T-helper 1 cell treated with Interleukin-12 subunit alpha and Interleukin-12 subunit beta and Interleukin-4 antibody, amounts not matched to agents 30 μg/mL and 1 μg/mL, for 36 hours (primary cell): ENCODE measurements around the gene SPATA18.
"Not testable (repeated sequence)": the region's sequence is repeated elsewhere in the genome, so short reads cannot be mapped to it uniquely, and the experiment has no call there.

Experiments
- H3K27ac Mint-ChIP-seq: one replicate; pipeline ENCODE4 v1.8.0; 2021; ENCODE audit warnings: mild to moderate bottlenecking, mixed read lengths
- H3K27me3 Mint-ChIP-seq: one replicate; pipeline ENCODE4 v1.8.0; 2021; ENCODE audit warnings: low read depth, mixed read lengths
- H3K36me3 Mint-ChIP-seq: one replicate; pipeline ENCODE4 v1.8.0; 2021; ENCODE audit warnings: low read depth, mixed read lengths
- H3K4me1 Mint-ChIP-seq: one replicate; pipeline ENCODE4 v1.8.0; 2021; ENCODE audit warnings: low read depth, mixed read lengths
- H3K4me3 Mint-ChIP-seq: one replicate; pipeline ENCODE4 v1.8.0; 2021; ENCODE audit warnings: mild to moderate bottlenecking, moderate library complexity, mixed read lengths
- H3K9me3 Mint-ChIP-seq: one replicate; pipeline ENCODE4 v1.8.0; 2021; ENCODE audit warnings: mixed read lengths

The SPATA18 gene

GRCh38 chr4:52076731-52077130 is 25.6 kb downstream of the SPATA18 start:
- Mint-ChIP-seq H3K36me3 (no peaks in the 10 kb centered on the region), H3K9me3 (no peaks in the 10 kb centered on the region), H3K4me3 (no peak overlapping the region), H3K27ac (no peak overlapping the region), H3K27me3 (peaks cover 29% of the 10 kb centered on the region), H3K4me1 (no peaks in the 10 kb centered on the region)

- H3K4me3 Mint-ChIP-seq = no peak overlapping the region
- H3K27me3 Mint-ChIP-seq = peaks cover 29% of the 10 kb centered on the region
- no peaks in the 10 kb centered on the region for H3K4me1 Mint-ChIP-seq
- no peak overlapping the region for H3K27ac Mint-ChIP-seq
- H3K9me3 Mint-ChIP-seq = no peaks in the 10 kb centered on the region
- no peaks in the 10 kb centered on the region for H3K36me3 Mint-ChIP-seq
Observed at GRCh38 chr4:52079659-52080058, 28.6 kb downstream of the SPATA18 start.

- H3K36me3 Mint-ChIP-seq = no peaks in the 10 kb centered on the region
Observed at GRCh38 chr4:52081216-52081615, 30.1 kb downstream of the SPATA18 start.

GRCh38 chr4:52086425-52086824 is 35.3 kb downstream of the SPATA18 start:
- H3K4me1 Mint-ChIP-seq, H3K27ac Mint-ChIP-seq, H3K4me3 Mint-ChIP-seq, H3K36me3 Mint-ChIP-seq, H3K9me3 Mint-ChIP-seq, H3K27me3 Mint-ChIP-seq: not testable (repeated sequence)

More at GRCh38 chr4:52081216-52081615, 30.1 kb downstream of the SPATA18 start:
- H3K4me3 Mint-ChIP-seq = no peak overlapping the region
- peaks cover 19% of the 10 kb centered on the region for H3K27me3 Mint-ChIP-seq
- no peaks in the 10 kb centered on the region for H3K9me3 Mint-ChIP-seq
- H3K27ac Mint-ChIP-seq = no peak overlapping the region
- H3K4me1 Mint-ChIP-seq = no peaks in the 10 kb centered on the region

- no peaks in the 10 kb centered on the region for H3K4me1 Mint-ChIP-seq
- no peaks in the 10 kb centered on the region for H3K36me3 Mint-ChIP-seq
- no peaks in the 10 kb centered on the region for H3K9me3 Mint-ChIP-seq
- no peaks in the 10 kb centered on the region for H3K27me3 Mint-ChIP-seq
- no peak overlapping the region for H3K4me3 Mint-ChIP-seq
- no peak overlapping the region for H3K27ac Mint-ChIP-seq
Observed at GRCh38 chr4:52091801-52092200, 40.7 kb downstream of the SPATA18 start.

GRCh38 chr4:52093466-52093865 is 42.4 kb downstream of the SPATA18 start:
- Mint-ChIP-seq H3K4me3 (no peak overlapping the region), H3K27ac (no peak overlapping the region), H3K9me3 (no peaks in the 10 kb centered on the region), H3K4me1 (no peaks in the 10 kb centered on the region), H3K27me3 (no peaks in the 10 kb centered on the region), H3K36me3 (no peaks in the 10 kb centered on the region)

- H3K27me3 Mint-ChIP-seq = no peaks in the 10 kb centered on the region
- H3K9me3 Mint-ChIP-seq = no peaks in the 10 kb centered on the region
- no peak overlapping the region for H3K27ac Mint-ChIP-seq
- H3K4me3 Mint-ChIP-seq = no peak overlapping the region
- no peaks in the 10 kb centered on the region for H3K36me3 Mint-ChIP-seq
- no peaks in the 10 kb centered on the region for H3K4me1 Mint-ChIP-seq
Observed at GRCh38 chr4:52094376-52095145, 43.5 kb downstream of the SPATA18 start.

- H3K4me3 Mint-ChIP-seq = no peak overlapping the region
- no peaks in the 10 kb centered on the region for H3K36me3 Mint-ChIP-seq
- H3K27ac Mint-ChIP-seq = no peak overlapping the region
- no peaks in the 10 kb centered on the region for H3K27me3 Mint-ChIP-seq
- H3K9me3 Mint-ChIP-seq = no peaks in the 10 kb centered on the region
- no peaks in the 10 kb centered on the region for H3K4me1 Mint-ChIP-seq
Observed at GRCh38 chr4:52095374-52095773, 44.3 kb downstream of the SPATA18 start.

GRCh38 chr4:52096048-52096447 is 44.9 kb downstream of the SPATA18 start:
- H3K9me3 Mint-ChIP-seq = no peaks in the 10 kb centered on the region
- no peaks in the 10 kb centered on the region for H3K4me1 Mint-ChIP-seq
- H3K27ac Mint-ChIP-seq = no peak overlapping the region
- H3K4me3 Mint-ChIP-seq = no peak overlapping the region
- H3K27me3 Mint-ChIP-seq = no peaks in the 10 kb centered on the region
- H3K36me3 Mint-ChIP-seq = no peaks in the 10 kb centered on the region

- no peak overlapping the region for H3K4me3 Mint-ChIP-seq
- no peak overlapping the region for H3K27ac Mint-ChIP-seq
- H3K9me3 Mint-ChIP-seq = no peaks in the 10 kb centered on the region
- no peaks in the 10 kb centered on the region for H3K27me3 Mint-ChIP-seq
- H3K36me3 Mint-ChIP-seq = no peaks in the 10 kb centered on the region
- no peaks in the 10 kb centered on the region for H3K4me1 Mint-ChIP-seq
Observed at GRCh38 chr4:52098618-52099017, 47.5 kb downstream of the SPATA18 start.

- no peaks in the 10 kb centered on the region for H3K27me3 Mint-ChIP-seq
- H3K4me3 Mint-ChIP-seq = no peak overlapping the region
Observed at GRCh38 chr4:52099860-52100461, 48.9 kb downstream of the SPATA18 start.

GRCh38 chr4:52102587-52102986 is 51.5 kb downstream of the SPATA18 start:
- Mint-ChIP-seq H3K9me3 (no peaks in the 10 kb centered on the region), H3K27ac (no peak overlapping the region), H3K36me3 (no peaks in the 10 kb centered on the region), H3K4me3 (no peak overlapping the region), H3K27me3 (no peaks in the 10 kb centered on the region), H3K4me1 (no peaks in the 10 kb centered on the region)

More at GRCh38 chr4:52099860-52100461, 48.9 kb downstream of the SPATA18 start:
- no peaks in the 10 kb centered on the region for H3K9me3 Mint-ChIP-seq
- H3K36me3 Mint-ChIP-seq = no peaks in the 10 kb centered on the region
- no peak overlapping the region for H3K27ac Mint-ChIP-seq
- H3K4me1 Mint-ChIP-seq = no peaks in the 10 kb centered on the region

- Mint-ChIP-seq H3K9me3 (no peaks in the 10 kb centered on the region), H3K27me3 (no peaks in the 10 kb centered on the region), H3K36me3 (no peaks in the 10 kb centered on the region), H3K4me3 (no peak overlapping the region), H3K4me1 (no peaks in the 10 kb centered on the region), H3K27ac (no peak overlapping the region)
Observed at GRCh38 chr4:52103319-52103718, 52.2 kb downstream of the SPATA18 start.

- no peak overlapping the region for H3K27ac Mint-ChIP-seq
- no peak overlapping the region for H3K4me3 Mint-ChIP-seq
Observed at GRCh38 chr4:52105276-52105675, 54.2 kb downstream of the SPATA18 start.

GRCh38 chr4:52106191-52106590 is 55.1 kb downstream of the SPATA18 start:
- H3K9me3 Mint-ChIP-seq = no peaks in the 10 kb centered on the region
- no peaks in the 10 kb centered on the region for H3K27me3 Mint-ChIP-seq
- no peaks in the 10 kb centered on the region for H3K36me3 Mint-ChIP-seq
- no peaks in the 10 kb centered on the region for H3K4me1 Mint-ChIP-seq
- no peak overlapping the region for H3K4me3 Mint-ChIP-seq
- H3K27ac Mint-ChIP-seq = no peak overlapping the region

More at GRCh38 chr4:52105276-52105675, 54.2 kb downstream of the SPATA18 start:
- no peaks in the 10 kb centered on the region for H3K9me3 Mint-ChIP-seq
- H3K36me3 Mint-ChIP-seq = no peaks in the 10 kb centered on the region
- no peaks in the 10 kb centered on the region for H3K27me3 Mint-ChIP-seq
- no peaks in the 10 kb centered on the region for H3K4me1 Mint-ChIP-seq
